GM19468 (cell line): ENCODE measurements around the gene FHAD1.

Experiments
- ATAC-seq: cut with Tn5 transposase; IDR thresholded peaks from one replicate; pipeline ENCODE4 v1.9.1; 2021; ENCODE audit warnings: mild to moderate bottlenecking, moderate library complexity, moderate number of reproducible peaks; ENCODE audit not compliant: unreplicated experiment; ENCODE audit errors: extremely low read depth

The FHAD1 gene

DNA sequence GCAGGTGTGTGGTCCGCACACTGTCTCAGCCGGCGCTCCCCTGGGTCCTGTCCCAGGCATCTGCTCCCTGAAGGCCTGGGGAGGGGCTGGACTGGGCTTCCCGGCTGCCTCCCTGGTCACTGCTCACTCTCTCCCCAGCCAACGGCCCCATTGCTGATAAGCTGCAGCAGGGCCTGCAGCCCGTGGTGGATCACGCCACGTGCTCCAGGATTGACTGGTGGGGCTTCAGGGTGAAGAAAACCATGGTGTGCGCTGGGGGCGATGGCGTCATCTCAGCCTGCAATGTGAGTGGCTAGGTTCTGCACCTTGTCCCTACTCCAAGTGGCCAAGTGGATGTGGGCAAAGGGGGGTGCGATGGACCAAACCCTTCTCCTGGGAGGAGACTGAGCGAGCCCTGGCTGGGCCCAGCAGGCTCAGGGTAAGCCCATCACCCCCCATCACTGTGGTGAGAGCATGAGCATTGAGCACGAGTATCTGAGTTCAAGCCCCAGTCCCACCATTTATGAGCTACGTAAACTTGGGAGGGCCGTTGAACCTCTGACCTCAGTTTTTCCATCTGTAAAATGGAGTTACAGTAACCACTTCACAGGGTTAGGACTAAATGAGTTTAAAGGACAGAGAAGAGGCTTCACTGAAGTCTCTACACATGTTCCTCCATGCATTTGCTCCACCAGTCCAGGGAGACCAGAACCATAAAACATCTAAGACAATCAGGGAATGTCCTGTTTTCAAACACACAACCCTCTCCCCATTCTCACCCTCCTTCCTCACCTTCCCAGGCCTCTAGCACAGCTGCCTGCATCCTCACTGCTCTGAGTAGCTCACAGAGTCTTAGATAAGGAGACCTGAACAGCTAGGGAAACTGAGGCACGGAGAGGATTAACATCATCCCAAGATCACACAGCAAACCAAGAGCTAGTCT is 197.7 kb downstream of the FHAD1 start:
- ATAC-seq, result no peak

DNA sequence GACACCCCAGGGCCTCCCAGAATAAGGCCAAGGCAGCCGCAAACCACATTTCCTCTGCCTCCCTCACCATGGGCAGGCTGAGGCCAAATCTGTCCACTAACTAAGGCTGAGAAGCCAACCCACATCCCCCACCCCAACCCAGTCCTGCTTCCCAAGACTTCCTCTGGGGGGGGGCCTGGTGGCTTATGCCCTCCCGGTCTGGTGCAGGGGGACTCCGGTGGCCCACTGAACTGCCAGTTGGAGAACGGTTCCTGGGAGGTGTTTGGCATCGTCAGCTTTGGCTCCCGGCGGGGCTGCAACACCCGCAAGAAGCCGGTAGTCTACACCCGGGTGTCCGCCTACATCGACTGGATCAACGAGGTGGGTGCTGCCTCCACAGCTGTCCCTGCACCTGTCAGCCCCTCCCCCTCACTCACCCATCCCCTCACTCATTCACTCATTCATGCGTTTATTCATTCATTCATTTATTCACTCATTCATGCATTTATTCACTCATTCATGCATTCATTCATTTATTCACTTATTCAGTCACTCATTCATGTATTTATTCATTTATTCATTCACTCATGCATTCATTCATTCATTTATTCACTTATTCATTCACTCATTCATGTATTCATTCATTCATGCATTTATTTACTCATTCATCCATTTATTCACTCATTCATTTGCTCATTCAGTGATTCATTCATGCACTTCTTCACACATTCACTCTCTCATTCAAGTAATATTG is 198.5 kb downstream of the FHAD1 start:
- ATAC-seq, result no peak

DNA sequence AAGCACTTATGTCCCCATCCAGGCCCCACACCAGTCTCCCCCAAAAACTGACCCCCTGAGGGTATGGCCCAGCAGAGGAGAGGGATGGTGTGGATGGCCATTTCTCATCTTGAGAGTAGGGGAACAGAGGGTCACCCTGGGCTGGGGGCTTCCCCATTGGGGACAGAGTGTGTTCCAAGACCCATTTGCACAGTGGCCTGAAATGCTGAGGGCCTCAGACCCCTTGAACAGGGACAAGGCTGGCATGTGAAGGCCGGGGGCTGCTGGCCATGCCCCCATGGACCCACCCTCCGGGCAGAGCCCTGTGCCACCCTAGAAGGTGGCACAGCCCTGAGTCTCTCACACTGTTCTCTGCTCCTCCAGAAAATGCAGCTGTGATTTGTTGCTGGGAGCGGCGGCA is 199.2 kb downstream of the FHAD1 start:
- no peak for ATAC-seq
